Fibroblast of skin of right quadriceps (primary cell): ENCODE data around the gene MAPK12.

ENCODE experiments used
- DNase-seq: peaks from one replicate; pipeline ENCODE4 v3.0.0-alpha.2; 2013

Gene MAPK12

DNA sequence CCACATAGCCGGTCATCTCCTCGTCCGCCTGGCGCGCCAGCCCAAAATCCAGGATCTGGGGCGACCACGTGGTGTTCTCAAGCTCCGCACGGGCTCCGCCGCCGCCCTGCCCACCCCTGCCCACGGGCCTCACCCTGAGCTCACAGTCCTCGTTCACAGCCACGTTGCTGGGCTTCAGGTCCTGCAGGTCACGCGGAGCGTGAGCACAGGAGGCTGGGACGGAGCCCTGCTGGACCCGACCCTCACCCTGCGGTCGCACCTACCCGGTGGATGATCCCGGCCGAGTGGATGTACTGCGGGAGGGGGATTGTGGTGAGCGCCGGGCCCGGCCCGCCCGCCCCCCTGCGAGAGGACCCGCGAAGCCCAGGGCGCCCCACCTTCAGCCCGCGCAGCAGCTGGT lies 5.5 kb upstream of the MAPK12 start:
- DNase-seq, result no peak

GRCh38 chr22:50264946-50265669 lies 3.6 kb upstream of the MAPK12 start:
- DNase-seq, result no peak

DNA sequence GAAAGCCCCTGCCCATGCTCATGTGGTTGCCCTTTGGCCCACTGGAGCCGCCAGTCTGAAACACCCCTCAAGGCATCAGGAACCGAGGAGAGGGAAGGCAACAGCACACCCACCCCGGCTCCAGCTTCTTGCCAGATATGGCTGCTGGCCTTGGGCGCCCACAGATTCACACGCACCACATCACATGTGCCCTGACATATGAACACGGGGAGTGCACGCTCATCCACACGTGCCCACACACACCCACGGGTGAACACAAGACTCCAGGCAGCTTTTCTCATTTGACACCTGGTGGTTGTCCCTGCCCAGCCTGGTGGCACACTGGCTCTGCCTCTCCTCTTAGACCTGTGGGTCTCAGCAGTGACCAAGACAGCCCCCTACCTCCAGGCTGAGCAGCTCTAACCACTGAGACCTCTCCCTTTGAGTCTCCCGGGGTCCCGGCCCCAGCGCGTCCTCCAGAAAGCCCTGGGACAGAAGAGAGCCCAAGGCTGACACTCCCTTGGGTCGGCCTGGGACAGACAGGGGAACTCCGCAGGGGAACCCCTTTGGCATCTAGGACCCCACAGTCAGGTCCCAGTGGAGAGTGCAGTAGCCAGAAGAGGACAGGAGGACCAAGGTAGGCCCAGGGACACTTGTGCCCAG lies 2.7 kb upstream of the MAPK12 start:
- DNase-seq, result no peak

- no peak for DNase-seq
Measured at GRCh38 chr22:50262973-50263617, 1.6 kb upstream of the MAPK12 start.

GRCh38 chr22:50262460-50262911 lies 1.0 kb upstream of the MAPK12 start:
- DNase-seq, result no peak

DNA sequence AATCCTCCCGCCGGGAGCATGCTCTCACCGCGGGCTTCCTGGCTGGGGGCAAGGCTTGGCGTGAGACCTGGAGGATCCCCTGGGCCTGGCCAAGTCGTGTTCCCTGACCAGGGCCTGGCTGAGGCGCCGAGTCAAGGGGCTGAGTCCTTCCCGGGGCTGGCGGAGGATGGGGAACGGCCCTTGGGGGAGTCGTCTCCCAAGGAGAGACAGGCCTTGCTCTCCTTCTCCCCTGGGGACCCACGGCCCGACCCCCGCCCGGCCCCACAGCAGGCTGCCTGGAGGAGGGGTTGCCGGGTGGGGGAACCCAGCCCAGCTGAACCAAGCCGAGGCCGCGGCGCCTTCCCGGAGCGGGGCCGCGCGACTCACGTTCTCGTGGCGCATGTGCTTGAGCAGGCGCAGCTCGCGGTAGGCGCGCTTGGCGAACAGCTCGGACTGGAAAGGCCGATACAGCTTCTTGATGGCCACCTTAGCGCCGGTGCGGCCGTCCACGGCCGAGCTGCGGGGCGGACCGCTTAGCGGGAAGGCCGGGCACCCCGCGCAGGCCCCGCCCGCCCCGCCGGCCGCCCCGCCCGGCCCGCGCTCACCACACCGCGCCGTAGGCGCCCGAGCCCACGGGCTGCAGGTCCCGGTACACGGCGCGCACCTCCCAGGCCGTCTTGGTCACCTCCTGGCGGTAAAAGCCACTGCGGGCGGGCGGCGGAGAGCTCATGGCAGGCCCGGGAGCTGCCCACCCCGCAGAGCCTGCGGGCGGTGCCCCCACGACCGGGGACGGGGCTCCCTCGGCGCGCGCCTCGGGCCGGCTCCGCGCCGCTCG lies 475 bp downstream of the MAPK12 start:
- DNase-seq, result peak; percentile 47

DNA sequence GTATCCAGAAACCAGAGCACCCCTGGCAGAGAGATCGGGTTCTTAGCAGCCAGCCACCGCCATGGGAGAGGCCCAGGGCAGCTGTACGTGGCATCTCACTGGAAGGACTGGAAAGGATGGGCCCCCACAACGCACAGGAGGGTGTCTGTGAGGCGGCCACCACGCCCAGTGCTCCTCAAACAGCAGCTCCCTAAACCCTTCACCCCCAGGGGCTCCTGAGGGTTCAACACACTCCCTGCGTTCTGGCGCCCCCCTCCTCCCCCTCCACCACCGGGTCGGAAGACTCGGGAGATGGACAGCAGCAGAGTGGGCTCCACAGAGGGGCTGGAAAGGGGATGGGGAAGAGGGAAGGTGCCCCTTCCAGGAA lies 1.1 kb downstream of the MAPK12 start:
- no peak for DNase-seq

- DNase-seq, result no peak
Measured at GRCh38 chr22:50259302-50259701, 2.2 kb downstream of the MAPK12 start.

GRCh38 chr22:50258361-50259292 lies 2.9 kb downstream of the MAPK12 start:
- no peak for DNase-seq

DNA sequence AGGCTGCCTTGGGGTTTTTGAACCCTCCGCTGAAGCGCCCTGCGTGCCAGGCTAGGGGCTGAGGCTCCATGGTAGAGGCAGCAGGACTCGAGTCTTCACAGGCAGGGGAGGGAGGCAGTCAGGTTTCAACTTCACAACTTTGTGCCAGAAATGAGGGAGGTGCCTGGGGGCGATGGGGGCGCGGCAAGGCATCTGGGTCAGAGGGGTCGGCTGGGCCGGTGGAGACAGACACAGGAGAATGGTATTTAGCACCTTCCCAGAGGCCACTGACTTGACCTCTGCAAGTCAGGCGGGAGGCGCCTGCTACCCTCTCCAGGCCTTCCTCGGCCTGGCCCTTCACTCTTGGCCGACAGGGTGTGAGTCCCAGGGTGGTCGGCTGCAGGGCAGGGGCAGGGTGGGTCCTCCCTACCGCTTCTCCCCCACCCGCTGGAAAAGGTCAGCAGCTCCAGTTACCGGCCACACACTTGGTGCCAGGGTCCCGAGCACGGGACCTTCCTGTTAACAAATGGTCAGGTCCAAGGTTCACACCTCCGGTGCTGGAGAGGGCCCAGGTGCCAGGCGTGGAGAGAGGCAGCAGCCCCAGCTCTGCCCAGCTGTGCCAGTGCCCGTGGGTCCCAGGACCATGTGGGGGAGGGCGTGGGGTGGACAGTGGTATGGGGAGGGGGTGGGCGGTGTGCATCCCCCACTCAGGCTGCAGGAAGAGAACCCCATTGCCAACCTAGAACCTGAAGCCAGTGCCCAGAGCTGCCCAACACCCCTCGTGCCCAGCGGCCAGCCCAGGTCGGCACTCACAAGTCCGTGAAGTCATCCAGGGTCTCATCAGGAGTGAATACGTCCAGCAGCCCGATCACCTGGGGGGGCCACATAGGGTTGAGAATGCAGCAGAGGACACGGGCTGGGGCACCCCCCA lies 3.8 kb downstream of the MAPK12 start:
- DNase-seq, result no peak

DNA sequence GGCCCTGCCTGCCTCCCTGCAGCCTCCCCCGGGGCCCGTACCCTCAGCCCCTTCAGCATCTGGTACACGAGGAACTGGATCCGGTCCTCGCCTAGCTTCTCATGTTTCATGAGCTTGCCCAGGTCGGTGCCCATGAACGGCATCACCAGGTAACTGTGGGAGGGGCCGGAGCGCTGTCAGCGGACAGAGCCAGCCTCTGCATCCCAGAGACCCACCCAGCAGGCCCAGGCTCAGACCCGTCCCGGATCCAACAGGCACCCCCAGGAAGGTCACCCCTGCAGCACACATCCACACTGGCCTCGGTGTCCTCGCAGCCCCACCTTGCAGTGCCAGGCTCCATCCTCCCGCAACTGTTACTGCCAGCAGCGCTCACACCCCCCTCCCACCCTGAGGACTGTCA lies 4.4 kb downstream of the MAPK12 start:
- no peak for DNase-seq

- no peak for DNase-seq
Measured at GRCh38 chr22:50256258-50256862, 5.1 kb downstream of the MAPK12 start.

GRCh38 chr22:50255607-50256006 lies 5.9 kb downstream of the MAPK12 start:
- no peak for DNase-seq

DNA sequence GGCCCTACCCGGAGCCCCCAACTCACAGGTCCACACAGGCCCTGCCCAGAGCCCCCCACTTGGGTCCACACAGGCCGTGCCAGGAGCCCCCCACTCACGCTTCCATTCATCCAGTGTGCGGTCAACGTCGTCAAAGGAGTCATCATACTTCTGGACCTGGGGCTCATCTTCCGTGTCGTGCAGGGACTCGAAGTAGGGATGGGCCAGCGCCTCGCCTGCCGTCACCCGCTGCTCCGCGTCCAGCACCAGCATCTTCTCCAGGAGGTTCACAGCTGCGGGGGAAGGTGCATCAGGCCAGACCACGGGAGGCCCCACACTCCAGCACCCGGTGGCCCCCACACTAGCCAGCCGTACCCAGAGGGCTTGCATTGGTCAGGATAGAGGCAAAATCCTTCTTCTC lies 6.4 kb downstream of the MAPK12 start:
- no peak for DNase-seq

DNA sequence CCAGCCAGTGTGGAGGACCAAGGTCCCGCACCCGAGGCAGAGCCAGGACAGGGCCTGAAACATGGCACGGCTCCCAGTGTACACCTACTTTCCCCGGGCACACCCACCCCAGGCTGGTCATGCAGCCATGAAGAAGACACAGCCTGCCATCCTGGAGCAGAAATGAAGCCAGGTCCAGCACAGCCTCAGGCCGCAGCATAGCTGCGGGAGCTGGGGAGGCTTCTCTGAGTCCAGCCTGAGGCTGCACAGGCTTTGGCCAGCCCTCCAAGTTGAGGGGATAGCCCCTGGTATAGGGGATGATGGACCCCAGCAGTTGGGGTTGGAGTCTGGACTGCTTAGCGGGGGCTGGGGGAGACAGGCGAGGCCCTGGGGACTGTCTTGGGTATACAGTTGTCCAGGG lies 7.5 kb downstream of the MAPK12 start:
- DNase-seq, result no peak

DNA sequence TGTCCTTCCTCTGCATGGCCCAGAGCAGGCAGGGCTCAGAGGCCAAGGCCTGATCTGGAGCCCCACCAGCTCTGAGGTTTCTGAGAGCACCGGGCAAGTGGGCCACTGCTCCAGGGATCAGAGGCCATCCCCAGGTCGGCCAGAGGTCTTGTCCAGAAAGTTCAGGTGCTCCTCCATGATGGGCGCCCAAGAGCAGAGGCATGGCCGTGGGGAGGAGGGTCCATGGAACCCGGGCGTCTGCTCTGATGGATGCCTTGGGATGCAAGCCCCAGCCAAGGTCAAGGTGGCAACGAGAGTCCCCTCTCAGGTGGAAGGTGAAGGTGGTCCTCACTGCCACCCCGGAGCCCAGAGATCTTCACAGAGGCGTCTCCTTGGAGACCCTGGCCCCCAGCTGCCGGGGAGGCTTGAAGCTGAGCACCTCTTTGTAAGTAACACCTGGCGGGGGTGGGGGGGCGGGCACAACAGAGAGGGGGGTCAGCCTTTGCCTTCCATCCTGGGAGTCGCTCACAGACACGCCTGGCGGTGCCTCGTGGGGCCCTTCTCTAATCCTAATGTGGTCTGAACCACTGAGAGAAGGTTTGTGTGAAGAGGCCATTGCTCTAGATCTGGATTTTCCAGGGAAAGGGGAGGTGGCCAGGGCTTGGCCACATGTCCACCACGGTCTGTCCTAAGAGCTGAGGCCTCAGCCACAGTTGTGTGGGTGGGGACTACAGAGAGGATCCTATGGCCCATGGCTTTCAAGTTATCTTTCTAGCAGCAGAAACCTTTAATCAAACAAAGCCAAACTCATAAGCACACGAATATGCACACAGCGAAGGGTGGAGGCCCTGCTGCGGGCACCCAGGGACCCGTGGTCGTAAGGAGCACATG lies 8.2 kb downstream of the MAPK12 start:
- no peak for DNase-seq

DNA sequence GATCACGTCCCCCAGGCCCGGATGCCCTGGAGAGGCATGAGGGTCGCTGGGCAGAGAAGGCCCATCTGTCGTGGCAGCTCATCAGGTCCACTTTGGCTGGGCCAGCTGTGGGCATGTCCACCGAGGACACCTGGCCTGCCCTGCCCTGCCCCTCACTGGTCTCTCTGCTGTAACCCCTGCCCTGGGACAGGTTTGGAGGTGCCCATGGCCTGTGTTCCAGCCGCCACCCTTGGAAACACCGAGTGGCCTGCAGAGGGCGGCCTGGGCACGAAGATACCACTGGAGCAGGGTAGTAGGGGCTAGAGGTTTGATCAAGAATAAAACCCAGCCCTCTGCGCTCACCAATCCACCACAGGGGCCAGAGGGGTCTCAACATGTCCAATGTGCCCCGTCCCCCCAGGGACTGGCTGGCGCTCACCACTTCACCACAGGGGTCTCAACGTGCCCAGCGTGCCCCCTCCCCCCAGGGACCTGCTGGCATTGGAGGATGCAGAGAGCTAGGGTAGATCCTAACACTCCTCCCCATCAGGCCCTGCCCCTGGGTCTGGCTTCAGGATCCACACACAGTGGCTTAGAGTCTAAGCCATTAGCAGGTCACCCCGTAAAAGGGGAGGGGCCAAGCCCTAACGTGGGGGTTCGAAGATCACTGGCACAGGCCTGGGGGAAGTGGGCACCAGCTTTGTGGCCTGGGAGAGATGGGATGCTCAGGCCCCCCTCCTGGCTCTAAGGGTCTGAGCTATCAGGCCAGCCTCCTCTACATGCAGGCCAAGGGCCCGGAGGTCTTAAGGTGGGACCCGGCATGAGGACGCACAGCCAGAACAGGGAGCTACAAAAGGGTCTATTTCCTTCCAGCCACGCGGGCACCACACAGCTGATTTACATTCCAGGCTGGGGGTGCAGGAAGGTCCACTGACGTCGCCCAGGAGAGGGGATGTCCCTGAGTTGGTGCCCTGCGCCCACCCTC lies 9.1 kb downstream of the MAPK12 start:
- DNase-seq, result peak; percentile 60

- DNase-seq, result no peak
Measured at GRCh38 chr22:50251477-50252081, 9.9 kb downstream of the MAPK12 start.
